ENCODE data around the gene FAM131A.

Gene FAM131A

GRCh38 chr3:184337399-184337714, at the start of gene FAM131A:
Gene FAM131A (plus strand): TSS chr3:184337600. CDS start chr3:184337631, 31 bp downstream.
- H3K4me3 ChIP-seq (ENCODE audit: control insufficient read depth, low read depth, low read length), result peak within 1 kb of the TSS; percentile 61
- no peak for TF ChIP-seq CTCF (IDR thresholded peaks at IDR 0.05; ENCODE audit: control insufficient read depth, insufficient read depth, low read depth, low read length, missing control alignments)
- DNase-seq (ENCODE audit: low read depth), result no peak

DNA sequence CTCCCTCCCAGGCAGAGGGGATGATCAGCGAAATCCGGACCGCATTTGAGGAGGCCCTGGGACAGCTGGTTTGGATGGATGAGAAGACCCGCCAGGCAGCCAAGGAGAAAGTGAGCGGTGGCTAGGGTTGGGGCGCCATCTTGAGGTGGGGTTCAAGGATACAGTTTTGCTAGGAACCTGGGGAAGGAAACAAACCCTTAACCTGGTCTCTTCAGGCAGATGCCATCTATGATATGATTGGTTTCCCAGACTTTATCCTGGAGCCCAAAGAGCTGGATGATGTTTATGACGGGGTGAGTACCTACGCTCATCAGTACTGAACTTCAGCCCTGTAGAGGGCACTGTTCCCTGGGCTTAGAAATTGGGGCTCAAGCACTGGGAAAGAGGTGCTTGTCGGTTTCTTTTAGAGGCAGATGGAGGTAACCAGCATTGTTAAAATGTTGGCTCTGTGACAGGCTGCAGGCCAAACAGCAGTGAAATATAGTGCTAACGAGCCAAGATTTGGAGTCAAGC, 47.9 kb upstream of the FAM131A start:
- DNase-seq (ENCODE audit: low read depth), result no peak
- TF ChIP-seq CTCF (IDR thresholded peaks at IDR 0.05; ENCODE audit: control insufficient read depth, insufficient read depth, low read depth, low read length, missing control alignments), result peak; percentile 70
- H3K4me3 ChIP-seq (ENCODE audit: control insufficient read depth, low read depth, low read length), result no peak overlapping the region

- no peak for DNase-seq (ENCODE audit: low read depth)
- H3K4me3 ChIP-seq (ENCODE audit: control insufficient read depth, low read depth, low read length), result no peak overlapping the region
- TF ChIP-seq CTCF (IDR thresholded peaks at IDR 0.05; ENCODE audit: control insufficient read depth, insufficient read depth, low read depth, low read length, missing control alignments), result no peak
Measured at GRCh38 chr3:184290331-184290730, 47.1 kb upstream of the FAM131A start.

DNA sequence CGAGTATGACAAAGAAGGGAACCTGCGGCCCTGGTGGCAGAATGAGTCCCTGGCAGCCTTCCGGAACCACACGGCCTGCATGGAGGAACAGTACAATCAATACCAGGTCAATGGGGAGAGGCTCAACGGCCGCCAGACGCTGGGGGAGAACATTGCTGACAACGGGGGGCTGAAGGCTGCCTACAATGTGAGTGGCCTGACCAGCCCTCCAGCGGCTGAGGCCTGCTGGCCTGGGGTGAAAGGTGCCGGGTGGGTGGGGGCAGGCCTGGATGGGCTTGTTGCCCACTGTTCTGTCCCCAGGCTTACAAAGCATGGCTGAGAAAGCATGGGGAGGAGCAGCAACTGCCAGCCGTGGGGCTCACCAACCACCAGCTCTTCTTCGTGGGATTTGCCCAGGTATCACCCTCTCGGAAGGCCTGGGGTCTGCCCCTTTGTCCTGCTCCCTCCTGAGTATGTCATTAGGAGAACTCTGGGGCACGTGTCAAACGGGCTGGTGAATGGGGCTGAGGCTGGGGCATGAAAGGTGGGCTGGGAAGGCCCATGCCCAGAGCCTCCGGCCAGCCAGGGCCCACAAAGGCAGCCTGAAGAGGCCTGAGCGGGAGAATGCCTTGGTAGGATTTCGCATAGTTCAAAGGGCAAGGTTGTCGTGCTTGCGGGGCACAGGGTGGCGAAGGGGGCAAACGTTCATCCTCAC, 46.2 kb upstream of the FAM131A start:
- no peak overlapping the region for H3K4me3 ChIP-seq (ENCODE audit: control insufficient read depth, low read depth, low read length)
- no peak for TF ChIP-seq CTCF (IDR thresholded peaks at IDR 0.05; ENCODE audit: control insufficient read depth, insufficient read depth, low read depth, low read length, missing control alignments)
- no peak for DNase-seq (ENCODE audit: low read depth)

- no peak for DNase-seq (ENCODE audit: low read depth)
- H3K4me3 ChIP-seq (ENCODE audit: control insufficient read depth, low read depth, low read length), result no peak overlapping the region
- no peak for TF ChIP-seq CTCF (IDR thresholded peaks at IDR 0.05; ENCODE audit: control insufficient read depth, insufficient read depth, low read depth, low read length, missing control alignments)
Measured at GRCh38 chr3:184291738-184292445, 45.5 kb upstream of the FAM131A start.

DNA sequence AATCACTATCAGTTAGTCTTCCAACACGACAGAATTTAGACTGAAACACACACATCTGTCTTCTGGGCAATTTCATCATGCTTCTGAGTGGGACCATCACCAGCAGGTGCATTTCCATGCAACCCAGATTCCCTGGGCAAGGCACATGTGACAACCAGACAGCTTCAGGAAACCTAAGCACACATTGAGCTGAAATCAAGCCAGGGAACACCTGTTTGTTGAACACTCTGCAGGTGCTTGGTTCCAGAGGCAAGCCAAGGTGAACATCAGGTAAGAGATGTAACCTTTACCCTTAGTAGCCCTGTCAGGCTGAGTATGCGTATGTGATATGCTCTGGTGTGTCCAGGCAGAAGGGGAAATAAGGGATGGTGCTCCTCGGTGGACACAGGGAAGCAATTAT, 41.6 kb upstream of the FAM131A start:
- no peak for DNase-seq (ENCODE audit: low read depth)
- TF ChIP-seq CTCF (IDR thresholded peaks at IDR 0.05; ENCODE audit: control insufficient read depth, insufficient read depth, low read depth, low read length, missing control alignments), result no peak
- no peak overlapping the region for H3K4me3 ChIP-seq (ENCODE audit: control insufficient read depth, low read depth, low read length)
